Pancreas (tissue), 10 donors: ENCODE results near the gene ASB11. TPM values are rescaled to one million over a fixed set of nuclear protein-coding genes. Genes with fewer than 3 reads are reported as not detected.
"Not testable (repeated sequence)": the region's sequence is repeated elsewhere in the genome, so short reads cannot be mapped to it uniquely, and the experiment has no call there.

Experiments used
- ATAC-seq, 4 donors: fragments of 200-7000 bp; cut with Tn5 transposase; one replicate each; pipeline versions ENCODE4 v1.8.0 to v1.9.1; 2020; ENCODE audit warnings: mild to moderate bottlenecking in 4 of 4, moderate library complexity in 4 of 4
- DNase-seq, 6 donors: peaks; one replicate each; pipeline ENCODE4 v3.0.0-alpha.2; 2020
- FAIRE-seq: peaks from 2 replicates; lab custom pipeline; 2012; peaks lifted over from hg19 to GRCh38; lab: Jason Lieb, UNC
- H3K27ac ChIP-seq, 4 donors: fragments of 200-600 bp; sonication (generic); 1 replicate in 3 of 4; 2 replicates in 1 of 4; pipeline versions ENCODE4 v1.5.0 to v1.8.0; 2020
- H3K27me3 ChIP-seq, 4 donors: fragments of 200-600 bp; one replicate each; pipeline ENCODE4 v1.8.0; 2021
- H3K36me3 ChIP-seq, 3 donors: fragments of 200-600 bp; sonication (generic) in 1 of 3; one replicate each; pipeline versions ENCODE4 v1.5.0 to v1.8.0; 2020 to 2021
- H3K4me1 ChIP-seq, 3 donors: fragments of 200-600 bp; one replicate each; pipeline ENCODE4 v1.8.0; 2021
- H3K4me3 ChIP-seq, 4 donors: fragments of 200-600 bp; sonication (generic) in 2 of 4; one replicate each; pipeline versions ENCODE4 v1.5.0 to v1.8.0; 2020 to 2021
- H3K9me3 ChIP-seq, 4 donors: fragments of 200-600 bp; one replicate each; pipeline ENCODE4 v1.8.0; 2021
- CTCF ChIP-seq, 4 donors: fragments of 200-600 bp; sonication (generic) in 3 of 4; IDR thresholded peaks; one replicate each; pipeline versions ENCODE4 v1.5.0 to v1.8.0; 2021; ENCODE audit warnings: antibody characterized with exemption in 4 of 4
- WGBS, 2 donors: extraction: QIAGEN DNeasy Blood & Tissue Kit; methylation state at CpG; one replicate each; pipeline ENCODE4 v1.1.7; 2013; 5-methylcytosine and 5-hydroxymethylcytosine counted together
- intact Hi-C, 3 donors: fragments of 100-400 bp; cut with DNase I; formaldehyde crosslinking; loops; one replicate each; pipeline versions ENCODE4 v1.11.1 to v1.14.2; 2022
- polyA plus RNA-seq, 2 donors: library from polyadenylated mRNA; stranded (reverse); fragments of 200-250 nt; gene quantifications; one replicate each; pipeline ENCODE4 v1.2.3, GENCODE V29; 2013
- total RNA-seq, 6 donors: library from RNA; stranded (reverse); fragmentation: NEBNext Ultra II Directional in 4 of 6; extraction: Animal tissue kit (Norgen Biotek cat#: 25700) in 4 of 6; gene quantifications; one replicate each; pipeline versions ENCODE4 v1.2.1 to v1.2.4, GENCODE V29; 2021 to 2023
- donor health status: healthy with polysubstance abuse.
- donor health status: DM: no; HTN: no; CAD: no; lungs with moderate emphysema.
- donor health status: DM: no; HTN: no; CAD: no.
- donor health status: control.
- donor health status: control.
- donor health status: Bipolar disorder and iron deficiency.
- donor health status: DM: yes; HTN: yes; CAD: no.
- donor health status: DM: no; HTN: no; CAD: no.
- donor health status: DM: no; HTN: no; CAD: no.
- donor health status: DM: yes; HTN: yes; CAD: no.

ASB11 gene
- total and polyA plus RNA-seq, 8 donors, result 0.09 to 0.22 TPM; not detected in 6

- intact Hi-C loops, result no loop called here
- DNase-seq (no peak), ATAC-seq (no peak), FAIRE-seq (peak; percentile 29)
- Histone ChIP-seq H3K27me3 (no peaks in the 10 kb centered on the region), H3K9me3 (no peaks in the 10 kb centered on the region), H3K27ac (no peak overlapping the region), H3K4me3 (no peak overlapping the region), H3K36me3 (peaks cover 0 to 8% (median 0%) of the 10 kb centered on the region in 3 donors), H3K4me1 (no peaks in the 10 kb centered on the region)
- TF ChIP-seq CTCF (IDR thresholded peaks at IDR 0.05), result no peak
- 86 to 95% methylated on average over 4 of the region's 4 CpGs for WGBS, 2 donors
Observed at GRCh38 chrX:15319075-15319474, 3.6 kb upstream of the ASB11 start.

GRCh38 chrX:15314472-15314871 is 968 bp downstream of the ASB11 start:
- Histone ChIP-seq H3K9me3 (no peaks in the 10 kb centered on the region), H3K36me3 (no peaks in the 10 kb centered on the region), H3K4me1 (peaks cover 0 to 10% (median 9%) of the 10 kb centered on the region in 3 donors), H3K4me3 (no peak overlapping the region), H3K27me3 (peaks cover 0 to 10% (median 0%) of the 10 kb centered on the region in 4 donors), H3K27ac (no peak overlapping the region)
- no peak for ATAC-seq
- no peak for FAIRE-seq
- 33 to 51% methylated on average over 2 of the region's 2 CpGs for WGBS, 2 donors
- intact Hi-C loops, result no loop called here
- TF ChIP-seq CTCF (IDR thresholded peaks at IDR 0.05), result no peak
- no peak for DNase-seq

GRCh38 chrX:15311119-15311518 is 4.3 kb downstream of the ASB11 start:
- no peak overlapping the region for H3K4me3 ChIP-seq
- H3K27me3 ChIP-seq, result peaks cover 0 to 10% (median 0%) of the 10 kb centered on the region in 4 donors
- 67 to 74% methylated on average over 3 of the region's 3 CpGs for WGBS, 2 donors
- DNase-seq, result no peak
- H3K36me3 ChIP-seq, result no peaks in the 10 kb centered on the region
- H3K9me3 ChIP-seq, result no peaks in the 10 kb centered on the region
- ATAC-seq, result peak in 3 of 4 donors; percentile 38 to 57 (median 51)
- intact Hi-C loops, result no loop called here
- peak overlapping the region in 2 of 4 donors; percentile 70 to 71 for H3K27ac ChIP-seq
- no peak for FAIRE-seq
- TF ChIP-seq CTCF (IDR thresholded peaks at IDR 0.05), result no peak
- peaks cover 0 to 10% (median 9%) of the 10 kb centered on the region in 3 donors for H3K4me1 ChIP-seq

- 0 to 12% methylated on average over 3 of the region's 3 CpGs for WGBS, 2 donors
- DNase-seq, result peak in 3 of 6 donors; percentile 31 to 71 (median 52)
- no peak for FAIRE-seq
- H3K4me3 ChIP-seq, result no peak overlapping the region
- no peaks in the 10 kb centered on the region for H3K36me3 ChIP-seq
- peaks cover 0 to 10% (median 0%) of the 10 kb centered on the region in 4 donors for H3K27me3 ChIP-seq
- ATAC-seq, result peak; percentile 87 to 93 (median 90)
- peaks cover 0 to 10% (median 9%) of the 10 kb centered on the region in 3 donors for H3K4me1 ChIP-seq
- intact Hi-C loops, result no loop called here
- no peak for TF ChIP-seq CTCF (IDR thresholded peaks at IDR 0.05)
- H3K27ac ChIP-seq, result peak overlapping the region in 2 of 4 donors; percentile 70 to 71
- H3K9me3 ChIP-seq, result no peaks in the 10 kb centered on the region
Observed at GRCh38 chrX:15310117-15310516, 5.3 kb downstream of the ASB11 start.

GRCh38 chrX:15305899-15306298 is 9.5 kb downstream of the ASB11 start:
- 69 to 83% methylated on average over 3 of the region's 3 CpGs for WGBS, 2 donors
- H3K9me3 ChIP-seq, FAIRE-seq, H3K27me3 ChIP-seq, H3K36me3 ChIP-seq, intact Hi-C loops, DNase-seq, ATAC-seq, H3K4me3 ChIP-seq, H3K27ac ChIP-seq: not testable (repeated sequence)
- peaks cover 0 to 16% (median 13%) of the 10 kb centered on the region in 3 donors for H3K4me1 ChIP-seq
